GM12873 (cell line): ENCODE results near the gene HBE1.

Experiments used
- TF ChIP-seq, protein P1 (sequence below): IDR thresholded peaks from 2 replicates; pipeline ENCODE4 v1.5.1; 2012; ENCODE audit warnings: low read depth, mild to moderate bottlenecking, moderate library complexity, low read length, control low read depth; ENCODE audit not compliant: insufficient read depth; ENCODE audit errors: missing control alignments

The HBE1 gene

DNA sequence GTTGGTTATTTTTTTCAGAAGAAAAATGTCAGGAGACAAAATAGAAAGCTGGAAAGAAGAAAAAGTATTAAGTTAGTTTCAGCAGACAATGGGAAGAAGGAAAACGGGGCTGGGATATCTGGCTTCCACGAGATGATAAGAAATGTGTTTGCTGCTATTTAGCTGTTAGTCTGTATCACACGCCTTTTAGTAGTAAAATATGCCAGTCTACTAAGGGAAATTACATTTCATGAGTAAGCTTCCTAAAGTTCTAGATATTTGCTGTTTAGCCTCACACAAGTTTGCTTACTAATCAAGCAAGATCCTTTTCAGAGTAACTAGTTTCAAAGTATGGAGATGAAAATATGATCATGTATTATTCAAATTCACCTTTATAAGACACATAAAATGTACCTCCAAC lies 30.5 kb upstream of the HBE1 start:
- TF ChIP-seq, protein P1, sequence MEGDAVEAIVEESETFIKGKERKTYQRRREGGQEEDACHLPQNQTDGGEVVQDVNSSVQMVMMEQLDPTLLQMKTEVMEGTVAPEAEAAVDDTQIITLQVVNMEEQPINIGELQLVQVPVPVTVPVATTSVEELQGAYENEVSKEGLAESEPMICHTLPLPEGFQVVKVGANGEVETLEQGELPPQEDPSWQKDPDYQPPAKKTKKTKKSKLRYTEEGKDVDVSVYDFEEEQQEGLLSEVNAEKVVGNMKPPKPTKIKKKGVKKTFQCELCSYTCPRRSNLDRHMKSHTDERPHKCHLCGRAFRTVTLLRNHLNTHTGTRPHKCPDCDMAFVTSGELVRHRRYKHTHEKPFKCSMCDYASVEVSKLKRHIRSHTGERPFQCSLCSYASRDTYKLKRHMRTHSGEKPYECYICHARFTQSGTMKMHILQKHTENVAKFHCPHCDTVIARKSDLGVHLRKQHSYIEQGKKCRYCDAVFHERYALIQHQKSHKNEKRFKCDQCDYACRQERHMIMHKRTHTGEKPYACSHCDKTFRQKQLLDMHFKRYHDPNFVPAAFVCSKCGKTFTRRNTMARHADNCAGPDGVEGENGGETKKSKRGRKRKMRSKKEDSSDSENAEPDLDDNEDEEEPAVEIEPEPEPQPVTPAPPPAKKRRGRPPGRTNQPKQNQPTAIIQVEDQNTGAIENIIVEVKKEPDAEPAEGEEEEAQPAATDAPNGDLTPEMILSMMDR = no peak

- TF ChIP-seq, protein P1 = no peak
These were observed 28.7 kb upstream of the HBE1 start for GRCh38 chr11:5298451-5298850.

DNA sequence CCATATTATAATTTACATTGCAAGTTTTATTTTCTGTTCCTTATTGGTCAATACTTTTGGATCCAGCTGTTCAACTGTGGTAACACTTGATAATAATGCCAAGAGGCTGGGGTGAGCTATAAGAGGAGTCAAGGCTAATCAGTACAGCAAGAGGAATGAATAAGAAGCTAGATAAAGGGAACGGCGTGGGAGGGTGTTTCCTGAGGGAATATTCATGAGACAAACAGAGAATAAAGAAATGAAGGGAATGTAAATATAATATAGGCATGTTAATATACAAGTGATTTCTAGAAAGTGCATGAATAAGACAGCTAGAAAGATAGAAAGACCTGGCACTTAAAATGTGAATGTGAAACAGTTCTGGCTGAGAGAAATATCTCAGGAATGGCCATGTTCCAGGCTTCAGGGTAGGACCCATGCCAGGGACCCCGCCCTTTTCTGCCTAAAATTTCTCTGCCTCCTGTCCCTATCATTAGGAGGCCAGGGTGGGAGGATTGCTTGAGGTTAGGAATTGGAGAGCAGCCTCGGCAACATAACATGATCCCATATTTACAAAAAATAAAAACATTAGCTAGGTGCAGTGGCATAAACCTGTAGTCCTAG lies 28.1 kb upstream of the HBE1 start:
- TF ChIP-seq, protein P1 = no peak

GRCh38 chr11:5293028-5293427 lies 23.3 kb upstream of the HBE1 start:
- TF ChIP-seq, protein P1 = no peak

- TF ChIP-seq, protein P1 = peak; percentile 68
These were observed 21.6 kb upstream of the HBE1 start for GRCh38 chr11:5291207-5291838.

DNA sequence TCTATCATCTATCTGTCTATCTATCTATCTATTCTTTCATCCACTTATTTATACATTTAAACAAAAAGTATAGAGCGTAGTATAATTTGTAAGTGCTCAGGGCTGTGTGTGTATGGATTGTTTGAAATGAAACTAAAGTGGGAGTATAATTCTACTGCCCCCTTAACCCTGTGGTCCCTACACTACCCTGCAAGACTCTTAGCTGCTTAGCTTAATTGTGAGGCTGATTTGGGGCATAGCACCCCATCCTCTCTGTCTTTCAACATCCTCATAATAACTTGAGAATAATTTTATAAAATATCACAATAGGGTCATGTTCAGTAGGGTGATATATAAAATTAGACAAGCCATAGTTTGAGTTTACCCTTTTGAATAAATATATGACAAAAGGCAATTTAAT lies 20.4 kb upstream of the HBE1 start:
- TF ChIP-seq, protein P1 = no peak

DNA sequence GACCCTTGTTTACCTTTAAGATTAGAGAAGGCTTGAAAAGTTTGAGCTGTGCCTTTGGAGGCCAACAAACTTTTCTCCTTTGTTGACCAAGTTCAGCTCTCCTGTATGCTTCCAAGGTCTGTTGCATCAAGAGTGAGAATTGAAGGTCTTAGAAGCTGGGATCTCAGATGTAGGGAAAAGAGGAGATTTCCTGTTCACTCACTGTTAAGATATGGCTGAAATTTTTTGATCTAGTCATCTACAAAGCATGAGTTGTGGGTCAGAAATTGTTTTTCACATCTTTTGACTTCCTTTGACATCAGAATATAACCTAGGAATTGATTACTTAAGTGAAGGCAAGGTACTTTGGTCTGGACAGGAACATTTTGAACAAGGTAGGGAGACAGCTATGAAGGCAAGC lies 20.0 kb upstream of the HBE1 start:
- TF ChIP-seq, protein P1 = no peak
